IMR-90 (cell line): ENCODE results near the gene MMP25. TPM values are rescaled to one million over a fixed set of nuclear protein-coding genes. Genes with fewer than 3 reads are reported as not detected.

Experiments used
- ATAC-seq: fragments of 200-7000 bp; cut with Tn5 transposase; 2 replicates; pipeline ENCODE4 v1.9.1; 2020; ENCODE audit warnings: low read depth, mild to moderate bottlenecking, moderate library complexity
- BruUV-seq: library from RNA; stranded (reverse); fragments of 400-500 nt; replicated peaks from 2 replicates; lab custom pipeline; 2021; lab: Mats Ljungman, UMichigan
- CTCF ChIA-PET: fragments of 300-600 bp; formaldehyde crosslinking; extraction: SDS; loops from one replicate; lab custom pipeline; 2021; ENCODE audit warnings: antibody characterized with exemption; lab: Yijun Ruan, JAX
- POLR2A ChIA-PET: fragments of 300-600 bp; sonication (Branson Sonifier 250); formaldehyde crosslinking; loops from one replicate; lab custom pipeline; 2022; ENCODE audit warnings: antibody characterized with exemption; ENCODE audit not compliant: unreplicated experiment; lab: Charles Lee
- DNase-seq: peaks from one replicate; pipeline ENCODE4 v3.0.0; 2013
- H2AFZ ChIP-seq: replicated peaks from 2 replicates; pipeline ENCODE3; 2013; ENCODE audit warnings: low read length, mild to moderate bottlenecking; ENCODE audit not compliant: poor library complexity
- H2AK5ac ChIP-seq: 2 replicates; pipeline ENCODE4 v1.6.1; 2013; ENCODE audit warnings: low read depth, low read length, inconsistent platforms
- H2AK9ac ChIP-seq: replicated peaks from 2 replicates; pipeline ENCODE3; 2013; ENCODE audit warnings: mild to moderate bottlenecking, low read depth, low read length, moderate library complexity; ENCODE audit not compliant: poor library complexity
- H2BK120ac ChIP-seq: 2 replicates; pipeline ENCODE4 v1.6.1; 2013; ENCODE audit warnings: low read depth, low read length, inconsistent platforms
- H2BK15ac ChIP-seq: 3 replicates; pipeline ENCODE4 v1.6.1; 2013; ENCODE audit warnings: low read depth, low read length, inconsistent platforms
- H2BK20ac ChIP-seq: 2 replicates; pipeline ENCODE4 v1.6.1; 2013; ENCODE audit warnings: low read depth, mild to moderate bottlenecking, inconsistent platforms, low read length, moderate library complexity
- H2BK5ac ChIP-seq: 2 replicates; pipeline ENCODE4 v1.6.1; 2013; ENCODE audit warnings: mild to moderate bottlenecking, low read depth, low read length, inconsistent platforms; ENCODE audit not compliant: poor library complexity, severe bottlenecking
- H3K14ac ChIP-seq: replicated peaks from 2 replicates; pipeline ENCODE4 v1.6.1; 2013; ENCODE audit warnings: low read depth, low read length, inconsistent platforms
- H3K18ac ChIP-seq: 2 replicates; pipeline ENCODE4 v1.6.1; 2013; ENCODE audit warnings: low read depth, low read length, control low read depth
- H3K23ac ChIP-seq: 2 replicates; pipeline ENCODE4 v1.6.1; 2013; ENCODE audit warnings: low read depth, low read length, inconsistent platforms
- H3K27ac ChIP-seq: 2 replicates; pipeline ENCODE4 v1.5.1; 2013; ENCODE audit warnings: mild to moderate bottlenecking, control low read depth, low read length; ENCODE audit not compliant: insufficient read depth
- H3K27me3 ChIP-seq: 2 replicates; pipeline ENCODE4 v1.6.1; 2013; ENCODE audit warnings: low read length; ENCODE audit not compliant: control insufficient read depth, insufficient read depth
- H3K36me3 ChIP-seq: 2 replicates; pipeline ENCODE4 v1.6.1; 2013; ENCODE audit warnings: low read length, mixed read lengths; ENCODE audit not compliant: control insufficient read depth, insufficient read depth
- H3K4ac ChIP-seq: 2 replicates; pipeline ENCODE4 v1.6.1; 2013; ENCODE audit warnings: low read depth, low read length, inconsistent platforms
- H3K4me1 ChIP-seq: 2 replicates; pipeline ENCODE4 v1.6.1; 2013; ENCODE audit warnings: low read length, mixed read lengths; ENCODE audit not compliant: control insufficient read depth, insufficient read depth
- H3K4me2 ChIP-seq: 2 replicates; pipeline ENCODE4 v1.6.1; 2013; ENCODE audit warnings: low read depth, mild to moderate bottlenecking, control low read depth, low read length, moderate library complexity
- H3K4me3 ChIP-seq: 2 replicates; pipeline ENCODE4 v1.5.1; 2013; ENCODE audit warnings: low read depth, mild to moderate bottlenecking, control low read depth, low read length, moderate library complexity; ENCODE audit not compliant: insufficient read depth
- H3K56ac ChIP-seq: 2 replicates; pipeline ENCODE4 v1.6.1; 2013; ENCODE audit warnings: low read length, inconsistent platforms; ENCODE audit not compliant: insufficient read depth; ENCODE audit errors: extremely low read depth
- H3K79me1 ChIP-seq, 2 experiments: 2 replicates each; pipeline ENCODE4 v1.6.1; 2013; ENCODE audit warnings: low read length in 2 of 2, inconsistent platforms in 1 of 2, low read depth in 1 of 2
- H3K9ac ChIP-seq: 2 replicates; pipeline ENCODE4 v1.6.1; 2013; ENCODE audit warnings: low read depth, low read length, control low read depth
- H3K9me1 ChIP-seq: 2 replicates; pipeline ENCODE4 v1.6.1; 2013; ENCODE audit warnings: low read length, inconsistent platforms; ENCODE audit not compliant: insufficient read depth
- H3K9me3 ChIP-seq: 2 replicates; pipeline ENCODE4 v1.6.1; 2013; ENCODE audit warnings: low read length; ENCODE audit not compliant: control insufficient read depth, insufficient read depth
- H4K20me1 ChIP-seq: 2 replicates; pipeline ENCODE4 v1.6.1; 2013; ENCODE audit warnings: low read length, inconsistent platforms; ENCODE audit not compliant: insufficient read depth
- H4K5ac ChIP-seq: 2 replicates; pipeline ENCODE4 v1.6.1; 2013; ENCODE audit warnings: mild to moderate bottlenecking, low read depth, low read length, control low read depth
- H4K8ac ChIP-seq, 2 experiments: 2 replicates each; pipeline ENCODE4 v1.6.1; 2013; ENCODE audit warnings: low read depth in 2 of 2, low read length in 2 of 2, control low read depth in 1 of 2, inconsistent platforms in 1 of 2
- H4K91ac ChIP-seq: 2 replicates; pipeline ENCODE4 v1.6.1; 2013; ENCODE audit warnings: low read depth, low read length, inconsistent platforms; ENCODE audit not compliant: insufficient read depth
- BHLHE40 ChIP-seq: fragments of 150-350 bp; IDR thresholded peaks from 2 replicates; pipeline ENCODE4 v1.6.1; 2016; ENCODE audit warnings: mild to moderate bottlenecking, low read depth, low read length
- CEBPB ChIP-seq: IDR thresholded peaks from 2 replicates; pipeline ENCODE4 v1.6.1; 2012; ENCODE audit warnings: low read depth, low read length, improper control_type of control experiment
- CHD1 ChIP-seq: IDR thresholded peaks from 2 replicates; pipeline ENCODE4 v1.6.1; 2012; ENCODE audit warnings: low read depth, low read length, improper control_type of control experiment
- CTCF ChIP-seq: conservative IDR thresholded peaks from 2 replicates; pipeline ENCODE4 v1.5.1; 2012; ENCODE audit warnings: mild to moderate bottlenecking, low read depth, low read length, improper control_type of control experiment
- MAZ ChIP-seq: IDR thresholded peaks from 2 replicates; pipeline ENCODE4 v1.6.1; 2012; ENCODE audit warnings: low read depth, mild to moderate bottlenecking, low read length, improper control_type of control experiment, moderate library complexity, borderline replicate concordance
- POLR2A ChIP-seq: IDR thresholded peaks from 2 replicates; pipeline ENCODE4 v1.6.1; 2012; ENCODE audit warnings: mild to moderate bottlenecking, low read depth, low read length
- RAD21 ChIP-seq: IDR thresholded peaks from 2 replicates; pipeline ENCODE4 v1.6.1; 2012; ENCODE audit warnings: low read length, improper control_type of control experiment
- RCOR1 ChIP-seq: IDR thresholded peaks from 2 replicates; pipeline ENCODE4 v1.6.1; 2012; ENCODE audit warnings: mild to moderate bottlenecking, low read length, improper control_type of control experiment; ENCODE audit not compliant: insufficient replicate concordance
- RFX5 ChIP-seq: IDR thresholded peaks from 2 replicates; pipeline ENCODE4 v1.8.0; 2012; ENCODE audit warnings: low read depth, mild to moderate bottlenecking, low read length, moderate library complexity
- SMC3 ChIP-seq: fragments of 150-350 bp; IDR thresholded peaks from 2 replicates; pipeline ENCODE4 v1.6.1; 2016; ENCODE audit warnings: low read depth, mild to moderate bottlenecking, antibody characterized with exemption, low read length, moderate library complexity
- WGBS, 2 experiments: methylation state at CpG; one replicate each; pipeline versions ENCODE4 v1.1.5 to v1.1.7; 2013; ENCODE audit warnings: missing lambda C conversion rate in 2 of 2; ENCODE audit not compliant: insufficient read length in 1 of 2; ENCODE audit errors: extremely low coverage in 2 of 2; 5-methylcytosine and 5-hydroxymethylcytosine counted together
- dilution Hi-C: fragments of 300-500 bp; cut with HindIII; formaldehyde crosslinking; loops from one replicate; pipeline ENCODE4 v1.14.3; 2018; ENCODE audit warnings: low sequenced_read_pairs; ENCODE audit not compliant: unreplicated experiment
- in situ Hi-C: fragments of 300-500 bp; cut with MboI; formaldehyde crosslinking; loops from 3 replicates; pipeline ENCODE4 v1.14.3; 2019; ENCODE audit warnings: low sequenced_read_pairs, inconsistent platforms, mixed read lengths
- intact Hi-C: fragments of 100-400 bp; cut with micrococcal nuclease; formaldehyde crosslinking; loops from 2 replicates; pipeline ENCODE4 v1.10.0; 2022
- polyA plus RNA-seq, 3 experiments: library from polyadenylated mRNA; depleted of rRNA; stranded (reverse); fragments of >200 nt; gene quantifications; 2 replicates each; pipeline ENCODE4 v1.2.3, GENCODE V29; 2012; ENCODE audit warnings: low replicate concordance in 1 of 3
- total RNA-seq: library from RNA; depleted of rRNA; stranded (reverse); fragments of >200 nt; gene quantifications from 2 replicates; pipeline ENCODE4 v1.2.3, GENCODE V29; 2012
- TF ChIP-seq, protein P1 (sequence below): fragments of 150-350 bp; IDR thresholded peaks from 2 replicates; pipeline ENCODE4 v1.6.1; 2016; ENCODE audit warnings: low read depth, mild to moderate bottlenecking, low read length, moderate library complexity, borderline replicate concordance

The MMP25 gene
- total and polyA plus RNA-seq, 2 of the 4 experiments (the other 2 are of a cell fraction), result 0.07 TPM; not detected in 1

GRCh38 chr16:2999929-3000328, 46.4 kb upstream of the MMP25 start:
- H3K4me2 ChIP-seq, result no peak overlapping the region
- H2AFZ ChIP-seq, result no peak overlapping the region
- WGBS, 2 experiments, result 100% methylated on average over 1 of the region's 6 CpGs; no CpG with 5 or more reads in 1 of the 2 experiments
- no peak overlapping the region for H4K91ac ChIP-seq
- no peak for DNase-seq
- no peak overlapping the region for H3K18ac ChIP-seq
- in situ Hi-C loops, result no loop called here
- no peak for ATAC-seq
- no peak overlapping the region for H3K4me3 ChIP-seq
- TF ChIP-seq RFX5 (no peak), BHLHE40 (no peak), MAZ (no peak), RAD21 (no peak), CEBPB (no peak), CHD1 (no peak), SMC3 (no peak), RCOR1 (no peak), CTCF (no peak), POLR2A (no peak)
- TF ChIP-seq, protein P1, sequence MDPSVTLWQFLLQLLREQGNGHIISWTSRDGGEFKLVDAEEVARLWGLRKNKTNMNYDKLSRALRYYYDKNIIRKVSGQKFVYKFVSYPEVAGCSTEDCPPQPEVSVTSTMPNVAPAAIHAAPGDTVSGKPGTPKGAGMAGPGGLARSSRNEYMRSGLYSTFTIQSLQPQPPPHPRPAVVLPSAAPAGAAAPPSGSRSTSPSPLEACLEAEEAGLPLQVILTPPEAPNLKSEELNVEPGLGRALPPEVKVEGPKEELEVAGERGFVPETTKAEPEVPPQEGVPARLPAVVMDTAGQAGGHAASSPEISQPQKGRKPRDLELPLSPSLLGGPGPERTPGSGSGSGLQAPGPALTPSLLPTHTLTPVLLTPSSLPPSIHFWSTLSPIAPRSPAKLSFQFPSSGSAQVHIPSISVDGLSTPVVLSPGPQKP, result no peak
- H3K4me1 ChIP-seq, result no peaks in the 10 kb centered on the region
- no peak overlapping the region for H3K14ac ChIP-seq
- BruUV-seq, result no TSS peak
- H3K36me3 ChIP-seq, result no peaks in the 10 kb centered on the region
- no peak overlapping the region for H2AK9ac ChIP-seq
- H3K9ac ChIP-seq, result no peak overlapping the region
- no peaks in the 10 kb centered on the region for H3K9me1 ChIP-seq
- H3K9me3 ChIP-seq, result no peaks in the 10 kb centered on the region
- peaks cover 52% of the 10 kb centered on the region for H3K27me3 ChIP-seq
- no peak overlapping the region for H3K23ac ChIP-seq
- no peak overlapping the region for H4K8ac ChIP-seq
- no peak overlapping the region for H4K5ac ChIP-seq
- no peak overlapping the region for H2BK20ac ChIP-seq
- no peak overlapping the region for H2BK15ac ChIP-seq
- no peaks in the 10 kb centered on the region for H3K79me1 ChIP-seq
- H3K4ac ChIP-seq, result no peak overlapping the region
- intact Hi-C loops, result no loop called here
- CTCF ChIA-PET, result no interaction called here
- no peak overlapping the region for H2AK5ac ChIP-seq
- no peak overlapping the region for H3K27ac ChIP-seq
- H3K56ac ChIP-seq, result no peak overlapping the region
- POLR2A ChIA-PET, result no interaction called here
- no peak overlapping the region for H2BK5ac ChIP-seq
- dilution Hi-C loops, result no loop called here
- H2BK120ac ChIP-seq, result no peak overlapping the region
- no peaks in the 10 kb centered on the region for H4K20me1 ChIP-seq
